ENCODE data around the gene RNGTT.
"Not testable (repeated sequence)": the region's sequence is repeated elsewhere in the genome, so short reads cannot be mapped to it uniquely, and the experiment has no call there.

Gene RNGTT

DNA sequence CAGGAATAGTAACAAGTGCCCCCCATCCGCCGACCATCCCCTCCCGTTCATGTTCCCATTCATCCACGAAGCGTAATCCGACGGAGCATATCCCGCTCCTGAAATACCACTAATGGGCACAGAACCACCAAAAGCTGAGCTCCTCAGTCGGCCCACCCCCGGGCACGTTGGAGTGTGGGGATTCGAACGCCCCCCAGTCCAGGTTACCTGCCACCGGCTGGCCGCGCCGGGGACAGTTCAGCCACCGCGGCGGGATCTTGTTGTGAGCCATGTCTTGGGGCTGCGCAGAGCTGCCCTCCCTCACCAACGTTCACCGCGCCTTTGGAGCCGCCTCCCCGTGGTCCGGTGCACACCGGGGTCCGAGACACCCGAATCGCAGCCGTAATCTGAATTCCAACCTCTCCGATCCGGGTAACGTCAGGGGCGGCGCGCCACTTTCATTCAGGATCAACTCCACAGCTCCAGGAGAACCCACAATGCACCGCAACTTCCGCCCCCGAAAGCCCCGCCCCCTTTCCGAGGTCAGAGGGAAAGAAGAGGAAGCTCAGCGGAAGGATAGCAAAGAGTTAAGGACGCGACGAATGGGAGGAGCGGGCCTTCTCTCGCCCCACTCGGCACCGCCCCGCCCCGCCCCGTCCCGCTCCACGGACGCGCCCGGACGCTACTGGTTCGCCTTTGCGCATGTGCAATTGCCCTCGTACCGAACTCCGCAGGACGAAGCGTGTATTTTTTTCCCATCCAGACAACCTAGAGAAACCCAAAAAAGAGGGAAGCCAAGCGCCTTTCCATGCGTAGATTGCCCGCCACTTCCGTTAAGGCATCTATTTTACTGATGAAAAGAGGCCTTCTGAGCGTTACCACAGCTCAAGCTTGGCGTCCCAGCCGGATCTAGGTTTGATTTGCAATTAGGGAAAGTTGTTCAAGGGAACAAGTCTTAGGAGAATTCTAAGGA, at the start of gene RNGTT:
TSS of gene RNGTT (minus strand) at position 480 of the 952 bp plus-strand sequence. CDS start at position 271, 209 bp downstream.
- DNase-seq, result peak; percentile 97
- in situ Hi-C loops (cut with HindIII; ENCODE audit: low pct_ligation_motif_present, low pct_unique_long_range_greater_than_20kb, low sequenced_read_pairs), result no loop called here

GRCh38 chr6:89011436-89011835, 48.0 kb upstream of the RNGTT start:
- in situ Hi-C loops (cut with HindIII; ENCODE audit: low pct_ligation_motif_present, low pct_unique_long_range_greater_than_20kb, low sequenced_read_pairs), result no loop called here
- no peak for DNase-seq

GRCh38 chr6:89010825-89011224, 47.4 kb upstream of the RNGTT start:
- DNase-seq, result no peak
- in situ Hi-C loops (cut with HindIII; ENCODE audit: low pct_ligation_motif_present, low pct_unique_long_range_greater_than_20kb, low sequenced_read_pairs), result no loop called here

DNA sequence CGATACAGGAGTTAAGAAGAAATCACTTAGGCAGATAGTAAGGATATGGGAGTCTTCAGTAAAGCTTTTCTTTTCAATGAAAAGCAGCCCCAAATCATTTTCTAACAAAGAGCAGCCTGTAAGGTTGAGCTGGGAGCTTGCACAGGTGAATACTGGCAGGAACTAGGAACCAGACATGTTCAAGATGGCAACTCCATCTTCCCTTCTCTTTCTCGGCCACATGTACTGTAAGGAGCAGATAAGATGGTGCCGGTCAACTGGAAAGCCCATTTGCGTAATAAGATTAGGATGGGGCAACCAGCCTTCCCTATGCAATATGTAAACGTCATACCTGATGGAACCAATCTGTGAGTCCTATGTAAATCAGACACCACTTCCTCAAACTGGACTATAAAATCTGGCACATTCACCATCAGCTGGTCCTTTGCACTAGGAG, 46.2 kb upstream of the RNGTT start:
- DNase-seq, result no peak
- in situ Hi-C loops (cut with HindIII; ENCODE audit: low pct_ligation_motif_present, low pct_unique_long_range_greater_than_20kb, low sequenced_read_pairs), result no loop called here

- DNase-seq, result no peak
- in situ Hi-C loops (cut with HindIII; ENCODE audit: low pct_ligation_motif_present, low pct_unique_long_range_greater_than_20kb, low sequenced_read_pairs), result no loop called here
Observed at GRCh38 chr6:89008815-89009374, 45.5 kb upstream of the RNGTT start.

GRCh38 chr6:89008001-89008814, 44.8 kb upstream of the RNGTT start:
- in situ Hi-C loops (cut with HindIII; ENCODE audit: low pct_ligation_motif_present, low pct_unique_long_range_greater_than_20kb, low sequenced_read_pairs), result no loop called here
- DNase-seq, result no peak

DNA sequence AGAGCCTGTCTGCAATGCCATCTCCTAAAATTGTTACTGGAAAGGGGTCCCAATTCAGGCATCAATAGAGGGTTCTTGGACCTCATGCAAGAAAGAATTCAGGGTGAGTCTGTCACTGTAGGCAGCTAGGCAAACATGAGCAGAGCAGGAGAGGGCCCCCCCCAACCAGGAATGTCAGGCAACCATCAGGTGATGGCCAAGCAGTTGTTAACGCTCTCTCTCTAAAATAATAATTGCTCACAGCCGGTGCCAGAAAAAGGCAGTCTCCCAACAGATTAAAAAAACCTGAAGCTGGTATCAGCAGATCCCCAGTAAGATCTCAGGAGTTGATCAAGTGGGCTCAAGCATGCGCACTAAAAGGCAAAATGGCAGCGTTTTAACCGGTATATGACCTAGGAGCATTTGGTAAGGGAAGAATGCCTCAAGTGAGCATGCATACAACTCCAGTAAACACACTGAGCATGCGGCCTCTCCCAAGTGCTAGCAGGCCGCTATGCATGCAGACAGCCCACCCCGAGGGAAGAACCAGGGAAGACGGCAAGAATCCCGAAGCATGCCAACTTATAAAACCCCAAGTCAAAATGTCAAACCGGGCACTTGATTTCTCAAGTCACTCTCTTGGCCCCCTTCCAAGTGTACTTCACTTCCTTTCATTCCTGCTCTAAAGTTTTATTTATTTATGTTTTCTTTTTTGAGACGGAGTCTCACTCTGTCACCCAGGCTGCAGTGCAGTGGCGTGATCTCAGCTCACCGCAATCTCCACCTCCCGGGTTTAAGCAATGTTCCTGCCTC, 44.0 kb upstream of the RNGTT start:
- in situ Hi-C loops (cut with HindIII; ENCODE audit: low pct_ligation_motif_present, low pct_unique_long_range_greater_than_20kb, low sequenced_read_pairs), result no loop called here
- DNase-seq, result no peak

DNA sequence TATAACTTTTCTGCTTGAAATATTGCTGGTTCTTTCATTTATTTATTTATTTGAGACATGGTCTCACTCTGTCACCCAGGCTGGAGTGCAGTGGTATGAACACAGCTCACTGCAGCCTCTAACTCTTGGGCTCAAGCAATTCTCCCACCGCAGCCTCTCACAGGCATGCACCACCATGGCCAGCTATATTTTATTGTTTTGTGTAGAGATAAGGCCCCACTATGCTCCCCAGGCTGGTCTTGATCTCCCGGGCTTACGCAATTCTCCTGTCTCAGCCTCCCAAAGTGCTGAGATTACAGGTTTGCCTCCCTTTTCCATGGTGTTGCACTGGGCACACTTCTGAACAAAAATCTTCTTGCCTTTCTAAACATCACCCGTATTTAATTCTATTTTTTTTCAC, 39.1 kb upstream of the RNGTT start:
- in situ Hi-C loops (cut with HindIII; ENCODE audit: low pct_ligation_motif_present, low pct_unique_long_range_greater_than_20kb, low sequenced_read_pairs), result no loop called here
- no peak for DNase-seq

DNA sequence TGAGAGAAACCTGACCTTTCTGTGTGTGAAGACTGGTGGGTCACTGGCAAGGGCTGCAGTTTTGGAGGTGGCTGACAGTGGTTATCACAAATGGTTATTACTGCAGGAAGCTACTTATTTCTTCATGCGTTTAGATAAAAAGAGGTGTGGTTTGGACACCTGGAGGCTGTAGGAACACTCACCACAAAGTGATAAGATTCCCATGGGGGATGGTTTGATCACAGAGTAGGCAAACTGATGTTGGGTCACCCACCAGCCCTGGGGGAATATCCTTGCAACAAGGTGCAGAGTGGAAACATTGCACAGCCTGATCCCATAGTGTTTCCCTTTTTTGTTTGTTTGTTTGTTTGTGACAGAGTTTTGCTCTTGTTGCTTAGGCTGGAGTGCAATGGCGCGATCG, 33.9 kb upstream of the RNGTT start:
- in situ Hi-C loops (cut with HindIII; ENCODE audit: low pct_ligation_motif_present, low pct_unique_long_range_greater_than_20kb, low sequenced_read_pairs), result no loop called here
- DNase-seq, result no peak

DNA sequence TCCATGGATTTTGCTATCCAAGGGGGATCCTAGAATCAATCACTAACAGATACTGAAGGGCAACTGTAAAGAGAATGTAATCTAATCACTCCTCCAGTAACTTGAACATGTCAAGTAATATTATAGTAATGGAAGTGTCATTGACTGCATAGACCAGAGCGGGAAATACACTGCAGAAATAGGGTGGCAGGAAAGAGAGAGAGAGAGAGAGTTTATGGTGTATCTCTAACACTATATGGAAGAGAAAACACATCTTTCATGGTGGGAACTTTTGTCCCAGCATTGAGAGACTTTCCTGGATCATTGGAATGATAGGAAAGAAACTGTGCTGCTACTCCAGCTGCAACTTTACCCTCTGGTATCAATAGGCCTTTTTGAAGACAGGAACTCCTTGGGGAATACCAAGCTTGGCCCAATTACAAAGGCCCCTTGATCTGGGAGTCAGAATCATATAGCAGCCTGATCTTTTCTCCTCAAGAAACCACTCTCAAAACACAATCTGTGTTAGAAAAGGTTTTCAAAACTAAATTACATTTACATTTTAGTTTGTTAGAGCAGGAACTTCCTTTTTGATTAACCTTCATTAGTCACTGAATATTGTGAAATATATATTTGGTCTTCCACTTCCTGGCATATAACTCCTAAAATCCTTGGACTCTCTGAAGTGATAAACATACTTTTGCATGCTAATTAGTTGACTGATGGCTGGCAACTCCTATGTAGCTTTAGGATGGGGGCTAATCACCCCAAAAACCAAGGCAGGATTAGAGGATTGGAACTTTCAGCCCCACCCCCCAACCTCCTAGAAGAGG, 29.5 kb upstream of the RNGTT start:
- DNase-seq, result no peak
- in situ Hi-C loops (cut with HindIII; ENCODE audit: low pct_ligation_motif_present, low pct_unique_long_range_greater_than_20kb, low sequenced_read_pairs), result no loop called here

DNA sequence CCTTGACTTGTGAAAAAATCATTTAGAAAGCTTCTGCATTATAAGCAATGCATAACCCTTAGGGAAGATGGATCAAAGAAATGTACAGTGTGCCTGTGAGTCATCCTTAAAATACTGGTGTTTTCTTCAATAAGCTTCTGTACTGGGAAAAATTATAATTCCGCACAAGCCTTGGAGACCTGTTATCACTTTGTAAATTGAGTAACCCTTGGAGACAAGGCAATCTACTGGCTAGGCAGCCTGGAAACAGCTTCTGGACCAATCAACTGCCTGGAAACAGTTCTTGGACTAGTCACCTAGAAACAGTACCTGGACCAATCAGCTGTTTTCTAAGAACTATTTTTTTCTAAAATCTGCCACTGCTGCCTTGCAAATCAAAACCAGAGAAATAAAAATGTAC, 25.8 kb upstream of the RNGTT start:
- no peak for DNase-seq
- in situ Hi-C loops (cut with HindIII; ENCODE audit: low pct_ligation_motif_present, low pct_unique_long_range_greater_than_20kb, low sequenced_read_pairs), result no loop called here

- in situ Hi-C loops (cut with HindIII; ENCODE audit: low pct_ligation_motif_present, low pct_unique_long_range_greater_than_20kb, low sequenced_read_pairs), result no loop called here
Observed at GRCh38 chr6:88987922-88988321, 24.5 kb upstream of the RNGTT start.

DNA sequence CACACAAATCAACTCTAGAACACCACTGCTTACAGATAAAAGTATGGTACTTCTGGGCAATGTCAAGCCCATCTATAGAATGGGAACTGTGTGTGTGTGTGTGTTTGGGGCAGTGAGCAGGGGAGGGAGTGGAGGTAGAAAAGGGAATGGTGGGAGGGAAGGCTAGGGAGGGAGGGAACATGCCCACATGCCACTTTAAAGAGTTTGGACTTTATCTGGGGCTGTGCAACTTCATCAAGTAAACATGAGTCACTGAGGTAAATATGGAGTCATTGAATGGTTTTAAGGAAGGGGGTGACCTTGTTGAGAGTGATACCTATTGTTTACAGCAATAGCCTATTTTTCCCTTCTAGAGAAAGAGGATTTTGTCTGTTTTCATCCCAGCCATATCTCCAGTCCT, 22.5 kb upstream of the RNGTT start:
- no peak for DNase-seq
- in situ Hi-C loops (cut with HindIII; ENCODE audit: low pct_ligation_motif_present, low pct_unique_long_range_greater_than_20kb, low sequenced_read_pairs), result no loop called here

More at GRCh38 chr6:88987922-88988321, 24.5 kb upstream of the RNGTT start:
- DNase-seq, result no peak

DNA sequence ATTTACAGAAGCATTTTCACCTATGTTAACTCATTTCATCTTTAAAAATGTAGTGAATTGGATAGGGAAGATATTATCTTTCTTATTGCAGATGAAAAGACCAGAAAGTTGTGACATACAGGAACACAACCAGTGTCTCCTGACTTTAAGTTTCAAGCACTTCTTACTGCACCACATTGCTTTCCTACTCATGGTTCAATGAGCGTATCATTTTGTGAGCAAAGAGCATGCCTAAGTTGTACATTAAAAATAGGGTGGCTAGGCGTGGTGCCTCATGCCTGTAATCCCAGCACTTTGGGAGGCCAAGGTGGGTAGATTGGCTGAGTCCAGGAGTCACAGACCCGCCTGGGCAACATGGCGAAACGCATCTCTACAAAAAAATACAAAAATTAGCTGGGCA, 21.2 kb upstream of the RNGTT start:
- in situ Hi-C loops (cut with HindIII; ENCODE audit: low pct_ligation_motif_present, low pct_unique_long_range_greater_than_20kb, low sequenced_read_pairs), result no loop called here
- no peak for DNase-seq

GRCh38 chr6:88984152-88984551, 20.7 kb upstream of the RNGTT start:
- in situ Hi-C loops (cut with HindIII; ENCODE audit: low pct_ligation_motif_present, low pct_unique_long_range_greater_than_20kb, low sequenced_read_pairs), result no loop called here
- no peak for DNase-seq

DNA sequence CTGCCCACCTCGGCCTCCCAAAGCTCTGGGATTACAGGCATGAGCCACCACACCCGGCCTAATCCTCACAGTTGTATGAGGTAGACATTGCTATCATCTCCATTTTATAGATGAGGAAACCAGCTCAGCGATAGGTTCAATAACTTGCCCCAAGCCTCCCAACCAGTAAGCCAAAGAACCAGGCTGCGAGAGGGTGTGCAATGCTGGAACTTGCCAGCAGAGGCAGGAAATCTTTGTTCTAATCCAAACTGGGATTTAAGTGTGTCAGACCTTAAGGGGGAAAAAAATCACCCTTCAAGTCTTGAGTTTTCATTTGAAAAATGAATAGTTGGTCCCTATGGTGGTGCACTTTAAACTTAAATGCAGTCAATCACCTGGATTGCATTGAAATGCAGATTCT, 20.1 kb upstream of the RNGTT start:
- DNase-seq, result peak; percentile 39
- in situ Hi-C loops (cut with HindIII; ENCODE audit: low pct_ligation_motif_present, low pct_unique_long_range_greater_than_20kb, low sequenced_read_pairs), result no loop called here

GRCh38 chr6:88983129-88983528, 19.7 kb upstream of the RNGTT start:
- in situ Hi-C loops (cut with HindIII; ENCODE audit: low pct_ligation_motif_present, low pct_unique_long_range_greater_than_20kb, low sequenced_read_pairs); DNase-seq: not testable (repeated sequence)

GRCh38 chr6:88982720-88983119, 19.3 kb upstream of the RNGTT start:
- peak; percentile 66 for DNase-seq
- in situ Hi-C loops (cut with HindIII; ENCODE audit: low pct_ligation_motif_present, low pct_unique_long_range_greater_than_20kb, low sequenced_read_pairs), result no loop called here
